HepG2 (cell line): ENCODE measurements around the gene IL32. TPM values are rescaled to one million over a fixed set of nuclear protein-coding genes. Genes with fewer than 3 reads are reported as not detected.

Experiments used
- ATAC-seq: fragments of 200-7000 bp; cut with Tn5 transposase; 3 replicates; pipeline ENCODE4 v1.9.1; 2020; ENCODE audit warnings: mild to moderate bottlenecking, moderate library complexity
- BruUV-seq: library from RNA; stranded (reverse); fragments of 400-500 nt; replicated peaks from 2 replicates; lab custom pipeline; 2021; lab: Mats Ljungman, UMichigan
- CTCF ChIA-PET: fragments of 300-600 bp; formaldehyde crosslinking; extraction: SDS; loops from one replicate; lab custom pipeline; 2021; ENCODE audit warnings: low total read pairs, inconsistent platforms, low intra/inter-chr PET ratio; lab: Yijun Ruan, JAX
- POLR2A ChIA-PET: fragments of 350-600 bp; sonication (Branson Sonifier 250); formaldehyde crosslinking; loops from one replicate; lab custom pipeline; 2020; ENCODE audit warnings: antibody characterized with exemption, inconsistent platforms; lab: Yijun Ruan, JAX
- DNase-seq: peaks from one replicate; pipeline ENCODE4 v3.0.0-alpha.2; 2015; ENCODE audit warnings: low spot score
- FAIRE-seq: peaks from 3 replicates; lab custom pipeline; 2011; peaks lifted over from hg19 to GRCh38; lab: Jason Lieb, UNC
- H2AFZ ChIP-seq: one replicate; pipeline ENCODE4 v1.6.1; 2011; ENCODE audit warnings: low read length, inconsistent platforms
- H3K27ac ChIP-seq: fragments of 300-600 bp; 3 replicates; pipeline ENCODE4 v1.8.0; 2011; ENCODE audit warnings: mixed run types, mild to moderate bottlenecking, mixed read lengths, low read length, inconsistent platforms; ENCODE audit not compliant: insufficient read depth; ENCODE audit errors: extremely low read length
- H3K27me3 ChIP-seq, 2 experiments: fragments of 200-600 bp in 1 of 2; 2 replicates in 1 of 2; 3 replicates in 1 of 2; pipeline versions ENCODE4 v1.6.0 to v1.8.0; 2011; ENCODE audit warnings: low read length in 2 of 2, mild to moderate bottlenecking in 2 of 2, moderate library complexity in 2 of 2, inconsistent platforms in 1 of 2; ENCODE audit not compliant: insufficient read depth in 2 of 2, control insufficient read depth in 1 of 2
- H3K36me3 ChIP-seq, 2 experiments: fragments of 200-600 bp in 1 of 2; replicated peaks in 1 of 2; 2 replicates in 1 of 2; 3 replicates in 1 of 2; pipeline versions ENCODE4 v1.5.1 to v1.8.0; 2011; ENCODE audit warnings: low read length in 2 of 2, inconsistent platforms in 1 of 2; ENCODE audit not compliant: insufficient read depth in 2 of 2, control insufficient read depth in 1 of 2
- H3K4me1 ChIP-seq: 2 replicates; pipeline ENCODE4 v1.5.1; 2012; ENCODE audit warnings: low read length, inconsistent platforms; ENCODE audit not compliant: insufficient read depth
- H3K4me2 ChIP-seq: 2 replicates; pipeline ENCODE4 v1.6.0; 2011; ENCODE audit warnings: low read depth, low read length, inconsistent platforms
- H3K4me3 ChIP-seq, 3 experiments: fragments of 200-600 bp in 1 of 3; sonication (generic), shearing (Covaris generic) in 1 of 3; replicated peaks in 1 of 3; 2 replicates each; pipeline ENCODE4 v1.5.1; 2011 to 2016; ENCODE audit warnings: low read length in 3 of 3, inconsistent platforms in 2 of 3, low read depth in 2 of 3, mild to moderate bottlenecking in 2 of 3, control low read depth in 1 of 3, mixed read lengths in 1 of 3; ENCODE audit not compliant: insufficient read depth in 1 of 3
- H3K79me2 ChIP-seq: one replicate; pipeline ENCODE4 v1.6.1; 2011; ENCODE audit warnings: low read length, inconsistent platforms; ENCODE audit not compliant: insufficient read depth
- H3K9ac ChIP-seq: 2 replicates; pipeline ENCODE4 v1.6.0; 2011; ENCODE audit warnings: mild to moderate bottlenecking, low read depth, low read length, inconsistent platforms; ENCODE audit not compliant: insufficient read depth
- H3K9me3 ChIP-seq: 2 replicates; pipeline ENCODE4 v1.5.1; 2012; ENCODE audit warnings: mild to moderate bottlenecking, low read length
- H4K20me1 ChIP-seq: 2 replicates; pipeline ENCODE4 v1.6.0; 2011; ENCODE audit warnings: inconsistent platforms, mild to moderate bottlenecking, low read length, moderate library complexity; ENCODE audit not compliant: insufficient read depth
- ASH2L ChIP-seq: fragments of 300-600, 200-600 bp; sonication (generic); IDR thresholded peaks from 2 replicates; pipeline ENCODE4 v1.7.0; 2017; ENCODE audit warnings: low read depth, mild to moderate bottlenecking, moderate library complexity, mixed read lengths, low read length; ENCODE audit not compliant: insufficient read length
- ATF6 ChIP-seq: sonication (generic); formaldehyde crosslinking; conservative IDR thresholded peaks from 2 replicates; pipeline ENCODE4 v1.4.0; 2020; ENCODE audit warnings: missing genetic modification reagents
- BORCS8-MEF2B ChIP-seq: sonication (generic); formaldehyde crosslinking; IDR thresholded peaks from 2 replicates; pipeline ENCODE4 v1.8.0; 2022; ENCODE audit warnings: mild to moderate bottlenecking, missing genetic modification reagents
- CHD2 ChIP-seq: IDR thresholded peaks from 2 replicates; pipeline ENCODE4 v1.6.1; 2011; ENCODE audit warnings: low read depth, low read length, improper control_type of control experiment
- HDAC1 ChIP-seq: sonication (generic); formaldehyde crosslinking; IDR thresholded peaks from 2 replicates; pipeline ENCODE4 v1.5.1; 2020; ENCODE audit warnings: mild to moderate bottlenecking, missing genetic modification reagents
- HDAC2 ChIP-seq: sonication (generic); formaldehyde crosslinking; IDR thresholded peaks from 2 replicates; pipeline ENCODE4 v1.4.0; 2020; ENCODE audit warnings: missing genetic modification reagents
- HDAC6 ChIP-seq: fragments of 200-600 bp; sonication (generic); IDR thresholded peaks from 2 replicates; pipeline ENCODE4 v1.7.0; 2017; ENCODE audit warnings: mild to moderate bottlenecking, antibody characterized with exemption, low read length, low read depth
- HNF4G ChIP-seq, 2 experiments: sonication (generic) in 1 of 2; formaldehyde crosslinking in 1 of 2; IDR thresholded peaks; 2 replicates each; pipeline versions ENCODE4 v1.4.0 to v1.6.1; 2011 to 2020; ENCODE audit warnings: borderline replicate concordance in 2 of 2, low read depth in 2 of 2, mild to moderate bottlenecking in 2 of 2, low read length in 1 of 2, missing genetic modification reagents in 1 of 2, moderate library complexity in 1 of 2
- JARID2 ChIP-seq: sonication (generic); formaldehyde crosslinking; IDR thresholded peaks from 2 replicates; pipeline ENCODE4 v1.8.1; 2023; ENCODE audit warnings: missing genetic modification reagents, inconsistent platforms; ENCODE audit not compliant: insufficient replicate concordance
- MTERF4 ChIP-seq: sonication (generic); formaldehyde crosslinking; IDR thresholded peaks from 2 replicates; pipeline ENCODE4 v1.8.0; 2023; ENCODE audit warnings: mild to moderate bottlenecking, missing genetic modification reagents
- NFRKB ChIP-seq: fragments of 450-650 bp; IDR thresholded peaks from 2 replicates; pipeline ENCODE4 v1.6.1; 2017
- RARG ChIP-seq: sonication (generic); formaldehyde crosslinking; IDR thresholded peaks from 2 replicates; pipeline ENCODE4 v1.4.0; 2020; ENCODE audit warnings: low read depth, mild to moderate bottlenecking, missing genetic modification reagents
- RFXANK ChIP-seq: IDR thresholded peaks from 2 replicates; pipeline ENCODE4 v1.6.1; 2016
- TAF1 ChIP-seq: sonication (generic); formaldehyde crosslinking; IDR thresholded peaks from 2 replicates; pipeline ENCODE4 v1.4.0; 2020; ENCODE audit warnings: missing genetic modification reagents
- TBL1XR1 ChIP-seq: fragments of 150-350 bp; IDR thresholded peaks from 2 replicates; pipeline ENCODE4 v1.6.1; 2014; ENCODE audit warnings: borderline replicate concordance, low read length; ENCODE audit not compliant: partially characterized antibody
- ZFP1 ChIP-seq: IDR thresholded peaks from 2 replicates; pipeline ENCODE4 v1.6.1; 2016
- ZNF547 ChIP-seq: sonication (generic); formaldehyde crosslinking; IDR thresholded peaks from 2 replicates; pipeline ENCODE4 v1.5.1; 2020; ENCODE audit warnings: mild to moderate bottlenecking, missing genetic modification reagents
- ZNF556 ChIP-seq: sonication (generic); formaldehyde crosslinking; IDR thresholded peaks from 2 replicates; pipeline ENCODE4 v1.4.0; 2020; ENCODE audit warnings: mild to moderate bottlenecking, missing genetic modification reagents, borderline replicate concordance
- ZNF775 ChIP-seq: sonication (generic); formaldehyde crosslinking; IDR thresholded peaks from 2 replicates; pipeline ENCODE4 v1.4.0; 2020; ENCODE audit warnings: missing genetic modification reagents, mild to moderate bottlenecking, moderate library complexity, borderline replicate concordance
- ZUFSP ChIP-seq: sonication (generic); formaldehyde crosslinking; IDR thresholded peaks from 2 replicates; pipeline ENCODE4 v1.9.0; 2021; ENCODE audit warnings: missing genetic modification reagents, mild to moderate bottlenecking, borderline replicate concordance
- WGBS: methylation state at CpG from one replicate; pipeline ENCODE4 v1.1.6; 2017; ENCODE audit warnings: low lambda C conversion rate; 5-methylcytosine and 5-hydroxymethylcytosine counted together
- in situ Hi-C: cut with HindIII; loops from 2 replicates; pipeline ENCODE4 v1.10.0; 2017; ENCODE audit warnings: low pct_unique_long_range_greater_than_20kb; ENCODE audit not compliant: extremely low pct_ligation_motif_present
- intact Hi-C: fragments of 100-400 bp; cut with micrococcal nuclease; formaldehyde crosslinking; loops from one replicate; pipeline ENCODE4 v1.10.0; 2022; ENCODE audit not compliant: unreplicated experiment
- polyA plus RNA-seq, 8 experiments: library from polyadenylated mRNA; depleted of rRNA in 3 of 8; stranded (reverse) in 7 of 8; unstranded in 1 of 8; fragments of >200 nt; fragmentation: Illumina TruSeq in 4 of 8; extraction: Trizol in 4 of 8; gene quantifications; 2 replicates each; pipeline versions ENCODE4 v1.2.1 to v1.2.3, GENCODE V29; 2011 to 2016; ENCODE audit warnings: low read depth in 4 of 8, missing spikeins in 1 of 8, mixed read lengths in 1 of 8; ENCODE audit not compliant: insufficient read depth in 1 of 8
- total RNA-seq, 5 experiments: library from RNA; depleted of rRNA; stranded (reverse); fragments of >200 nt; fragmentation: Illumina TruSeq; extraction: Trizol; gene quantifications; 2 replicates each; pipeline ENCODE4 v1.2.3, GENCODE V29; 2016; ENCODE audit warnings: low read depth in 1 of 5

The IL32 gene
- total and polyA plus RNA-seq, 2 of the 13 experiments (the other 11 are each of a cell fraction or from before 2014, with no cell fraction given), result 115 to 165 TPM

GRCh38 chr16:3101018-3101840 lies 35.8 kb downstream of the IL32 start:
- no peak overlapping the region for H2AFZ ChIP-seq
- DNase-seq (peak; percentile 65), ATAC-seq (peak; percentile 15; the same call in 1 of the 3 replicates), FAIRE-seq (peak; percentile 42)
- no peaks in the 10 kb centered on the region for H4K20me1 ChIP-seq
- H3K27ac ChIP-seq, result no peak overlapping the region
- no peak overlapping the region for H3K9ac ChIP-seq
- in situ Hi-C loops, result no loop called here
- 44% methylated on average over 28 of the region's 29 CpGs for WGBS
- ChIA-PET POLR2A (no interaction called here), CTCF (interaction anchor here (1.1 to 1.8 kb wide), 3 partner anchors 14 to 42 kb away, joined by 3 to 5 read pairs (median 4); no protein-coding TSS in a partner anchor)
- H3K4me1 ChIP-seq, result peaks cover 70% of the 10 kb centered on the region
- no TSS peak for BruUV-seq
- H3K79me2 ChIP-seq, result no peaks in the 10 kb centered on the region
- no peaks in the 10 kb centered on the region for H3K36me3 ChIP-seq
- 0 out of 6 replicates have a peak overlapping the region, but pooled peaks of 1 of the 3 experiments have one; percentile 14 for H3K4me3 ChIP-seq
- H3K4me2 ChIP-seq, result peak overlapping the region; percentile 50
- H3K27me3 ChIP-seq, result peaks cover 0 to 13% of the 10 kb centered on the region in 2 experiments; a peak in 2 of 5 replicates
- H3K9me3 ChIP-seq, result no peaks in the 10 kb centered on the region
- intact Hi-C loops, result loop anchor here (2.0 kb wide), 1 partner anchor 42 kb away; no protein-coding TSS in a partner anchor
- no peak for TF ChIP-seq ZFP1 (CRISPR knock-in tag)
- no peak for TF ChIP-seq HDAC2 (CRISPR knock-in tag)
- no peak for TF ChIP-seq TBL1XR1
- 0 out of 2 replicates have a peak, but pooled peaks have one; percentile 63 for TF ChIP-seq MTERF4 (CRISPR knock-in tag)
- no peak for TF ChIP-seq HNF4G (IDR thresholded peaks at IDR 0.05; ENCODE audit: borderline replicate concordance, low read depth, low read length)
- 0 out of 2 replicates have a peak, but pooled peaks have one; percentile 46 for TF ChIP-seq HNF4G (CRISPR knock-in tag; IDR thresholded peaks at IDR 0.05; ENCODE audit: borderline replicate concordance, low read depth)
- no peak for TF ChIP-seq ZUFSP (CRISPR knock-in tag)
- no peak for TF ChIP-seq HDAC6
- TF ChIP-seq ZNF775, result no peak
- no peak for TF ChIP-seq ZNF556 (CRISPR knock-in tag)
- TF ChIP-seq RARG (CRISPR knock-in tag), result no peak
- no peak for TF ChIP-seq NFRKB
- no peak for TF ChIP-seq JARID2
- TF ChIP-seq BORCS8-MEF2B (CRISPR knock-in tag), result no peak
- TF ChIP-seq ASH2L, result no peak
- no peak for TF ChIP-seq HDAC1 (CRISPR knock-in tag)
- TF ChIP-seq CHD2, result no peak
- no peak for TF ChIP-seq TAF1 (CRISPR knock-in tag)
- TF ChIP-seq ATF6 (CRISPR knock-in tag), result no peak
- TF ChIP-seq ZNF547 (CRISPR knock-in tag), result no peak
- no peak for TF ChIP-seq RFXANK (CRISPR knock-in tag)
